Measurements from ENCODE around the gene C4orf51. TPM values are rescaled to one million over a fixed set of nuclear protein-coding genes. Genes with fewer than 3 reads are reported as not detected.

C4orf51 gene
- polyA plus RNA-seq, 6 donors from 2014 or later, result not detected

DNA sequence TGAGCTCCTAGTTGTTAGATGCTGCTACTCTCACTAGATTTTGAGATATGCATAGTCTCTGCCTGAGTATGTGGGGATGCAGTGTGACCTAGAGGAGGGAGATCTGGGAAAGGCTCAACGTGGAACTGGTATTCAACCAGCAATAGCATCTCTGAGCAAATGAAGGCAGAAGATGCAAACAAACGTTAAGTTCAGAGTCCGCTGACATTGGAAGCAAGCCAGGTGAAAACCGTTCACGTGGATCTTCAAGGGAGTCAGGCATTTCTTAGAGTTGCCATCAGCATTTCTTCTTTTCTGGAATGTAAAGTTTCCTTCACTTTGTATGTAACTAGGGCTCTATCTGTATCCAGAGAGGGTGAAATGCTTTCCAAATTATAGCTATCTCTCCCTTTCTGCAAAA, 59.9 kb downstream of the C4orf51 start:
- H3K36me3 Mint-ChIP-seq, result no peaks in the 10 kb centered on the region
- H3K4me3 Mint-ChIP-seq, result no peak overlapping the region
- H3K27me3 Mint-ChIP-seq, result peaks cover 6 to 21% (median 9%) of the 10 kb centered on the region in 3 donors
- H3K4me1 Mint-ChIP-seq, result no peaks in the 10 kb centered on the region
- DNase-seq, result no peak
- H3K9me3 Mint-ChIP-seq, result peaks cover 0 to 4% (median 0%) of the 10 kb centered on the region in 7 donors
- ATAC-seq (ENCODE audit: low read depth in 2 of 2), result no peak
- no peak overlapping the region for H3K27ac Mint-ChIP-seq

DNA sequence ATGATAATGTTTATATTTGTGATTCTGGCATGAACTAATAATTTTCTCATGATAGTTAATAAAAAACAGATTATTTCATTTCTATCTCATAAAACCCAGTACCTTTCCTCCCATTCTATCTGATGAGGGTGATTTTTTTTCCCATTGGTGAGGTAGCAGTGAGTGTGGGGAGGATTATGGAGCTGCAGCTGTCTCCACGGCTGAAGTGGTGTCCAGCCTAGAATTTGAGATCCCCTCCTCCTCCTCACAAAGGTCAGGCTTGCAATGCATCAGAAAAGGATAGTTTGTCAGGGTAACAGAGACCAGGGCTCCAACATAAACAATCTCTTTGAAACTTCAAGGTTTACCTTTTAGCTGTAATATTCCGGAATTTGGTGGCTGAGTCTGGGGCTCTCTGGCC, 60.9 kb downstream of the C4orf51 start:
- peaks cover 0 to 8% (median 2%) of the 10 kb centered on the region in 7 donors for H3K9me3 Mint-ChIP-seq
- no peaks in the 10 kb centered on the region for H3K36me3 Mint-ChIP-seq
- H3K4me3 Mint-ChIP-seq, result no peak overlapping the region
- ATAC-seq (ENCODE audit: low read depth in 2 of 2), result no peak
- no peak for DNase-seq
- H3K27ac Mint-ChIP-seq, result no peak overlapping the region
- no peaks in the 10 kb centered on the region for H3K4me1 Mint-ChIP-seq
- peaks cover 6 to 28% (median 15%) of the 10 kb centered on the region in 3 donors for H3K27me3 Mint-ChIP-seq

DNA sequence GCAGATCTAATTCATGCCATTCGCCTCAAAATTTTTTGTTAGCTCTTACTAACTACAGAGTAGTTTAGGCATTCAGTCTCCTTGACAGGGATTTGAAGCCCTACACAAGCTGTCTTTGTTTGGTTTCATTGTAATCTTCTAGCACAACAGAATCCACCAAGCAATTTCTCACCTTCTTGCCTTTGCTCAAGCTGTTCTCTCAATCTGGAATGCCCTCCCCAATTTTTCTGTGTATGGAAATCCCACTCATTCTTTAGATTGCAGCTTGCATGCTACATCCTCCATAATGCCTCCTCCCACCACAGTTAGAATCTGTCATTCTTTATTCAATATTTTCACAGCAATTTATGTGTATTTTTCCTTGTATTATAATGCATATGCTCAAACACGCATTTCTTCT, 63.7 kb downstream of the C4orf51 start:
- H3K4me1 Mint-ChIP-seq, result no peaks in the 10 kb centered on the region
- peak overlapping the region in 1 of 6 donors; percentile 31 for H3K27ac Mint-ChIP-seq
- no peak overlapping the region for H3K4me3 Mint-ChIP-seq
- no peaks in the 10 kb centered on the region for H3K36me3 Mint-ChIP-seq
- DNase-seq, result no peak
- ATAC-seq (ENCODE audit: low read depth in 2 of 2), result no peak
- H3K9me3 Mint-ChIP-seq, result peaks cover 0 to 20% (median 7%) of the 10 kb centered on the region in 7 donors
- H3K27me3 Mint-ChIP-seq, result peaks cover 11 to 49% (median 28%) of the 10 kb centered on the region in 3 donors

DNA sequence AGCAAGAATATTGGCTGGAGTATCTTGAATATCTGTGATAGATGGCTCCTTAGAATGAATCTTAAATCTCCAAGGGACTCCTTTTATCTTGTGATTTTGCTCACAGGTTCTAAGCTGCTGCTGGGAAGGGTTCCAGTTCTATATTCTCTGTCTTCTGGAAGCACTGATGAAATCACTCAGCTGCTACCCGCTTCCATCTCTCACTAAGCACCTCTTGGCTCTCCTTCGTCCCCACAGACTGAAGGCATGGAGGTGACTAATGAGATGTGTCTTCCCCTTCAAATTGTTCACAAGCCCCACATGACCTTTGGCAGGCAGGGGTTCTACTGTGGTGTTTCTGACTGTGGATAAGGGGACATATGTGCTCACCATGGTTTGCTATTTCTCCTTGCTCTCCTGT, 75.9 kb downstream of the C4orf51 start:
- Mint-ChIP-seq H3K4me1 (no peaks in the 10 kb centered on the region), H3K27me3 (peaks cover 0 to 14% (median 12%) of the 10 kb centered on the region in 3 donors), H3K9me3 (peaks cover 0 to 8% (median 0%) of the 10 kb centered on the region in 7 donors), H3K4me3 (no peak overlapping the region), H3K36me3 (peaks cover 8 to 24% of the 10 kb centered on the region in 2 donors), H3K27ac (peak overlapping the region in 1 of 6 donors; percentile 26)
- DNase-seq, result no peak
- ATAC-seq (ENCODE audit: low read depth in 2 of 2), result no peak

DNA sequence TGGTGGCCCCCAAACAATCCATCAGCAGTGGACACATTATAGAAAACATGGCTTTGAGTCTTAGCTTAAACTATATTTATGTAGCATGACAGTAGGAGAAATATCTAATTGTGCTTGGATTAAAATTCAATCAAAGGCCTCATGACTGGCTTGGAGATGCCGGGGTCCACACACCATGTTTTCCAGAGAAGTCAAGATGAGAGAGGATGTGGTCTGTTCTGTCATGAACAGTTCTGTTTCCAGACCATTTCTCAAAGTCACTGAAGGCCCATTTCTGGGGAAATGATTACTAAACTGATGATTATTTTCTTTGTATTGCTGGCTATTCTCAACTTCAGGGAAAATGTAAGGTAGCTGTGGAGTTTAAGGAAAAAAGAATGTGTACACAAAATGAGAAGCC, 76.3 kb downstream of the C4orf51 start:
- Mint-ChIP-seq H3K36me3 (peaks cover 8 to 22% of the 10 kb centered on the region in 2 donors), H3K4me1 (no peaks in the 10 kb centered on the region), H3K4me3 (no peak overlapping the region), H3K9me3 (peaks cover 0 to 3% (median 0%) of the 10 kb centered on the region in 7 donors), H3K27ac (peak overlapping the region in 2 of 6 donors; percentile 22 to 26), H3K27me3 (peaks cover 0 to 9% (median 8%) of the 10 kb centered on the region in 3 donors)
- DNase-seq (no peak), ATAC-seq (ENCODE audit: low read depth in 2 of 2) (no peak)

DNA sequence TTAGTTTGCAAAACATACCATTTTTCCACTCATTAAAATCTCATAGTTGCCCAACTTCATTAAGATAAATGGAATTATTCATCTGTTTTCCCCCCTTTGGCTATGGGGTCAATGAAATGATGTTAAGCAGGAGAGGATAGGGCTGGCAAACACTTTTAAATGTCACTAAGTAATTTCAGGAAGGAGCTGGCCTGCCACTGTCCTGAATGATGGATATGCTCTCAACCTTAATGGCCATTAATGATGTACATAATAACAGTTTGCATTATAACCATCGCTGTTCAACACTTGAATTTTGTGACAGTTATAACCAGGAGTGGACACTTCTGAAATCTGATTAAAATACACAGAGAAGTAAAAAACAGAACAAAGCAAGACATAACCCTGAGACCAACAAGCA, 77.2 kb downstream of the C4orf51 start:
- Mint-ChIP-seq H3K27me3 (no peaks in the 10 kb centered on the region), H3K27ac (peak overlapping the region in 1 of 6 donors; percentile 18), H3K36me3 (peaks cover 12 to 14% of the 10 kb centered on the region in 2 donors), H3K9me3 (no peaks in the 10 kb centered on the region), H3K4me3 (no peak overlapping the region), H3K4me1 (no peaks in the 10 kb centered on the region)
- ATAC-seq (ENCODE audit: low read depth in 2 of 2) (no peak), DNase-seq (no peak)

DNA sequence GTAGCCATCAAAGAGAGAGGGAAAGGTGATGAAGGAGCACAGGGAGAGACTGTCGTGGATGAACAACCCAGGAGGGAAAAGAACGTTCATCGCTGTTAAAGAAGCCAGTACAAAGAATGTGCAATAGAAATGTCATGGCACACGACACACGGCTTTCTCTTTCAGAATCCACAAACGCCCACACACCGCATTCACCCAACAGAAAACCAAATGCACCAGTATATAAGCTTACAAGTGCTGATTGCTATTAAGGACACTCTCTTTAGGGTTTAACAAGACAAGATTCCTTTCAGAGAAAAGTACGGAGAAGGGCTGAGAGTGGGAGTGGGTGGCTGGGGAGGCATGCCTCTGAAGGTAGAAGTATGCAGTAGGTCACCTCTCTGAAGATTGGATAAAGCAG, 80.2 kb downstream of the C4orf51 start:
- no peak overlapping the region for H3K27ac Mint-ChIP-seq
- H3K4me3 Mint-ChIP-seq, result no peak overlapping the region
- ATAC-seq (ENCODE audit: low read depth in 2 of 2), result no peak
- no peaks in the 10 kb centered on the region for H3K27me3 Mint-ChIP-seq
- peaks cover 25 to 31% of the 10 kb centered on the region in 2 donors for H3K36me3 Mint-ChIP-seq
- no peaks in the 10 kb centered on the region for H3K9me3 Mint-ChIP-seq
- no peak for DNase-seq
- H3K4me1 Mint-ChIP-seq, result no peaks in the 10 kb centered on the region

DNA sequence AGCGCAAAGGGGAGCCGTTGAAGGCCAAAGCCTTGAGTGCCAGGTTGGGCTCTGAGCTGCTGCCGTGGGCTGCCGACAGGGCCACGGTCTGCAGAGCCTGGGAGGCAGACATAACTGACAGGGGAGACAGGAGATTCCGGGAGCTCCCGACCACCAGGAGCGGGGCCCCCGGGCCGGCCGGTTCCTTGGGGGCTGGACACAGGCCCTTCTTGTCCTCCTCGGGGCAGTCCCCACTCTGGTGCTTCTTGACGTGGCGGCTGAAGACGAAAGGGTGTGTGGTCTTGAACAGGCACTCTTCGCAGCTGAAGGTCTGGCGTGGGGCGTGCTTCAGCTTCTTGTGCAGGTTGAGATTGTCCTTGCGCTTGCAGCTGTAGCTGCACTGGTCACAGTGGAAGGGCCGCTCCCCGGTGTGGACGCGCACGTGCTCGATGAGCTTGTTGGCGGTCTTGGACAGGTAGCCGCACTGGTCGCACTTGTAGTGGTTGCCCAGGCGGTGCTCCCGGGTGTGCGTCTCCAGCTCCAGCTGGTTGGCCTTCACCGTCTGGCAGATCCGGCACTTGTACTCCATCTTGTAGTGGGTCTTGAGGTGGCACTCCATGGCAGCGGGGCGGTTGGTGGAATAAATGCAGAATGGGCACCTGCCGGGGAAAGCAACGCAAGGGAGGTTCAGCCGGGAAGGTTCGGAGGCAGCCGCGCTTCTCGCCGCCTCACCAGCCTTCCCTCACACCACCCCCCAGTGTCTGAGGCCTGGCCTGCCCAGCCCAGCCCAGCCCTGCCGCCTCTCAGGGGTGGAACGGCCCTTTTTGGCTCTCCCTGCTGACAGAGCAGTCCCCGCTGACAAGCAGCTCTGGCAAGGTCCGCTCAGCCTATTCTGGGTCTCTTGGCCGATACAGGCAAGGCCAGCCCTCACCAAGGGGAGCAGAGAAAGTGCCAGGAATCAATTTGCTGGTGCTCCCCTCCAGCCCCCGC, 81.3 kb downstream of the C4orf51 start:
- H3K27me3 Mint-ChIP-seq, result no peaks in the 10 kb centered on the region
- H3K4me1 Mint-ChIP-seq, result no peaks in the 10 kb centered on the region
- H3K9me3 Mint-ChIP-seq, result no peaks in the 10 kb centered on the region
- H3K27ac Mint-ChIP-seq, result no peak overlapping the region
- DNase-seq (no peak), ATAC-seq (ENCODE audit: low read depth in 2 of 2) (no peak)
- no peak overlapping the region for H3K4me3 Mint-ChIP-seq
- peaks cover 30 to 39% of the 10 kb centered on the region in 2 donors for H3K36me3 Mint-ChIP-seq

DNA sequence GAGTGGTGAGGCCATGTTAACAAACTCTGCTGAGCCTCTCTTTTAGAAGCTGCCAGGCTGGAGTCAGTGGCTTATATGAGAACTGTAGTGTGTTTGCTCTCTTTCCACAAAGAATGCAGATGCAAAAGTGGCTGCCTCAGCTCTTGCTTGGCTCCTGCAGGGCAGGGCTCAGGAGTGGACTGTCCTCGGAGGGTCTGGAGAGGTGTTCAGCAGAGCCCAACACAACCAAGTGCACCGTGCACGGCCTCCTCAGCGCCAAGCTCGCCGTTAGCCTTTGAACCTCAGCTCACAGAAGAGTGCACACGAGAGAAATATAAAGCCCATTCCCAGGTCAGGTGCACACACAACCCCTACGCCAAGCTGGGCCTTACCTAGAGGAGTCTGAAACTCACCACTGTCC, 82.8 kb downstream of the C4orf51 start:
- peaks cover 45 to 54% of the 10 kb centered on the region in 2 donors for H3K36me3 Mint-ChIP-seq
- no peak overlapping the region for H3K4me3 Mint-ChIP-seq
- DNase-seq (no peak), ATAC-seq (ENCODE audit: low read depth in 2 of 2) (no peak)
- no peaks in the 10 kb centered on the region for H3K27me3 Mint-ChIP-seq
- H3K9me3 Mint-ChIP-seq, result peaks cover 0 to 7% (median 5%) of the 10 kb centered on the region in 7 donors
- H3K4me1 Mint-ChIP-seq, result no peaks in the 10 kb centered on the region
- H3K27ac Mint-ChIP-seq, result peak overlapping the region in 1 of 6 donors; percentile 73

DNA sequence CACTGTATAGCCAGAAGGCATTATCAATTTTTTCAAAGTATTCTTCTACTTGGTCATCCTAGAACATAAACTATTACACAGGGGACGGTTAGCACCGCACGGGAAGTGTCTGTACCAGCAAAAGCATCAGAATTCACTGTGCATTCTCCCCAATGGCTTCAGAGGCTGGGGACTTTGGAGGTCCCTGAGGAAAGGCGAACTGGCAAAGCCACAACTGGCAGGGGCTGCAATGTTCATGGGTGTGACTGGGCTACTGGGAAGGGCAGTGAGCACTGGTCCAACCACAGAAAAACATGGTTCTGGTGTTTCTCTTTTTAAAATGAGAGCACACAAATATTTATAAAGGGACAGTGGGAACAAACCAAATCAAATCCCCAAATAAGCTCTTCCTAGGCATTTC, 83.5 kb downstream of the C4orf51 start:
- ATAC-seq (ENCODE audit: low read depth in 2 of 2) (no peak), DNase-seq (no peak)
- peaks cover 47 to 56% of the 10 kb centered on the region in 2 donors for H3K36me3 Mint-ChIP-seq
- H3K27me3 Mint-ChIP-seq, result no peaks in the 10 kb centered on the region
- peaks cover 0 to 10% (median 5%) of the 10 kb centered on the region in 7 donors for H3K9me3 Mint-ChIP-seq
- no peak overlapping the region for H3K4me3 Mint-ChIP-seq
- no peaks in the 10 kb centered on the region for H3K4me1 Mint-ChIP-seq
- no peak overlapping the region for H3K27ac Mint-ChIP-seq

DNA sequence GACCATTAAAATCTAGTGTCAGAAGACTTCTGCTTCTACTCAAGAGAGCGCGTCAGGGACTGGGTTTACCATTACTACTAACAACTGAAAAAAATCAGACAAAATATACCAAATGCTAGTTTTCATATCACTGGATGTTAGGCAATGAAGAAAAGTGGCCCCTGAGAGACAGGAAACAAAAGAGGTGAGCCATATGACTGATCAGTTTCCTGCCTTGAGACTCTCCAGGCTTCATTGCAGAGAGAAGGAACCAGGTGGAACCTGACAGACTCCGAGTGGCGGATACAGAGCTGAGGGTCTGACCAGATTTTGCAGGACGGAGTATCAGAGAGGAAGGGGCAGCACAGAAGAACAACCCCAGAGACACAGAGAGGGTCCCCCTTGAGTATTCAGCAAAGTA, 86.3 kb downstream of the C4orf51 start:
- DNase-seq (no peak), ATAC-seq (ENCODE audit: low read depth in 2 of 2) (no peak)
- H3K27ac Mint-ChIP-seq, result no peak overlapping the region
- H3K4me3 Mint-ChIP-seq, result no peak overlapping the region
- peaks cover 33 to 52% of the 10 kb centered on the region in 2 donors for H3K36me3 Mint-ChIP-seq
- H3K4me1 Mint-ChIP-seq, result no peaks in the 10 kb centered on the region
- H3K27me3 Mint-ChIP-seq, result no peaks in the 10 kb centered on the region
- peaks cover 0 to 11% (median 5%) of the 10 kb centered on the region in 7 donors for H3K9me3 Mint-ChIP-seq

DNA sequence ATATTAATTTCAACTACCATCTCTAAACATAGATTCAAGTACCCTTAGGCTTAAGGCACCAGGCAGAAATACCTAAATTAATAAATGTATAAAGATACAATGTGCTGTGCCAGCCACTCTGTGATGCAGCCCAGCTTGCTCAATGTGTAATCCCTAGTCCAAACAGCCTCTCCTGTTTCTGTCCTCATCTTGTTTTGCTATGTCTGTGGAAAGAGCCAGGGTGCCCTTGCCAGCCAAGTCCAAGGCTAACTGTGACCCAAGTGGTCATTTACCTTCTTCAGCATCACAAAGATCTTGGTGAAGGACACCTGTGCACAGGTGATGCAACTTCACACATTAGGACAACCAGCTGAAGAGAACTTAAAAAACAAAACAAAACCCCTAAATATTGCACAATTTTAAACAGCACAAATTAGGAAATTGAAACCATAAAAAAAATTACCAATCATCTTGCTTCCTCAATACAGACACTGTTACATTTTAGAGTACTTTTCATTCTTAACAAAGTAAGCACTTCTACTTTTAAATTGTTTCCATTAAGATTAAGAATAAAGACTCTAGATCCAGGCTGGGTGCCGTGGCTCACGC, 89.6 kb downstream of the C4orf51 start:
- Mint-ChIP-seq H3K4me1 (peaks cover 0 to 4% (median 0%) of the 10 kb centered on the region in 3 donors), H3K36me3 (peaks cover 39 to 52% of the 10 kb centered on the region in 2 donors), H3K4me3 (no peak overlapping the region), H3K27me3 (no peaks in the 10 kb centered on the region), H3K9me3 (peaks cover 0 to 11% (median 5%) of the 10 kb centered on the region in 7 donors), H3K27ac (no peak overlapping the region)
- DNase-seq (no peak), ATAC-seq (ENCODE audit: low read depth in 2 of 2) (no peak)

DNA sequence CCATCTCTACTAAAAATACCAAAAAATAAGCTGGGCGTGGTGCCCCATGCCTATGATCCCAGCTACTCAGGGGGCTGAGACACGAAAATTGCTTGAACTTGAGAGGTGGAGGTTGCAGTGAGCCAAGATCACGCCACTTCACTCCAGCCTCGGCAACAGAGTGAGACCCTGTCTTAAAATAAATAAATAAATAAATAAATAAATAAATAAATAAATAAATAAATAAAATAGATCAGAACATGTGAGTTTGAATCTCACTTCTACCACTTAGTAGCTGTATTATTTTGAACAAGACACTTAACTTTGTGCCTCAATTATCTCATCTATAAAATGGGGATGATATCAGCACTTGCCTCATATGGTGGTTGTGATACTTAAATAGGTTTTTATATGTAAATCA, 90.2 kb downstream of the C4orf51 start:
- DNase-seq, result no peak
- Mint-ChIP-seq H3K4me1 (peaks cover 0 to 4% (median 0%) of the 10 kb centered on the region in 3 donors), H3K27me3 (no peaks in the 10 kb centered on the region), H3K9me3 (peaks cover 0 to 11% (median 5%) of the 10 kb centered on the region in 7 donors), H3K27ac (no peak overlapping the region), H3K36me3 (peaks cover 37 to 46% of the 10 kb centered on the region in 2 donors), H3K4me3 (no peak overlapping the region)
- no peak for ATAC-seq (ENCODE audit: low read depth in 2 of 2)

DNA sequence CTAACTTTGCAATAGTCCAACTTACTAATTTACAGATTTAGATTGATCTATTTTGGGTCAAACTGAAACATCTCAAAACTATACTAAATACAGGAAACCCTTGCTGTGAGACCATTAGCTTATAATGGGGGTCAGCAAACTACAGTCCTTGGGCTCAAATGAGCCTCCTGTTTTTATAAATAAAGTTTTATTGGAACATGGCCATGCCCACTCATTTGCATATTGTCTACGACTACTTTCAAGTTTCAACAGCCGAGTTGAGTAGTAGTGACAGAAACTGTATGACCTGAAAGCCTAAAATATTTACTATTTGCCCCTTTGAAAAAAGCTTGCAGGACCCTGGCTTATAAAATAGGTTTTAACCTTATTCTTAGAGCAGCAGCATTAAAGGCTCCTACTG, 92.4 kb downstream of the C4orf51 start:
- no peak overlapping the region for H3K4me3 Mint-ChIP-seq
- peaks cover 0 to 7% (median 3%) of the 10 kb centered on the region in 7 donors for H3K9me3 Mint-ChIP-seq
- H3K27me3 Mint-ChIP-seq, result no peaks in the 10 kb centered on the region
- H3K4me1 Mint-ChIP-seq, result peaks cover 0 to 4% (median 0%) of the 10 kb centered on the region in 3 donors
- ATAC-seq (ENCODE audit: low read depth in 2 of 2), result no peak
- H3K36me3 Mint-ChIP-seq, result peaks cover 21 to 32% of the 10 kb centered on the region in 2 donors
- H3K27ac Mint-ChIP-seq, result no peak overlapping the region
- DNase-seq, result no peak
